ENCODE results near the gene SPRR3.

- TF ChIP-seq POLR2A (IDR thresholded peaks at IDR 0.05) (no peak), CTCF (IDR thresholded peaks at IDR 0.05) (no peak)
Observed at GRCh38 chr1:152968248-152968647, 33.3 kb upstream of the SPRR3 start.

Data from lower leg skin (tissue), 3 donors.